Mammary epithelial cell (primary cell): ENCODE data around the gene USP20.

Experiments
- CTCF ChIP-seq, 2 donors: IDR thresholded peaks in 1 of 2; conservative IDR thresholded peaks in 1 of 2; 2 replicates each; pipeline ENCODE4 v1.5.1; 2011 to 2012; ENCODE audit warnings: inconsistent platforms in 2 of 2, low read length in 2 of 2, mild to moderate bottlenecking in 2 of 2, control low read depth in 1 of 2, low read depth in 1 of 2; ENCODE audit not compliant: insufficient read depth in 1 of 2; ENCODE audit errors: extremely low read depth in 1 of 2
- EZH2 ChIP-seq: IDR thresholded peaks from 2 replicates; pipeline ENCODE4 v1.6.1; 2012; ENCODE audit warnings: low read length, inconsistent platforms, borderline replicate concordance

- no peak for TF ChIP-seq CTCF (conservative IDR thresholded peaks at IDR 0.05 in 1 of 2, IDR thresholded peaks at IDR 0.05 in 1 of 2; ENCODE audit: extremely low read depth in 1 of 2, insufficient read depth in 1 of 2, low read depth in 1 of 2, low read length in 2 of 2)
- no peak for TF ChIP-seq EZH2
Observed at GRCh38 chr9:129801504-129801903, 33.8 kb upstream of the USP20 start.
